GM12864 (cell line): Measurements from ENCODE around the gene TMA16.
"Not testable (repeated sequence)": the region's sequence is repeated elsewhere in the genome, so short reads cannot be mapped to it uniquely, and the experiment has no call there.

ENCODE experiments used
- DNase-seq: peaks from one replicate; pipeline ENCODE4 v3.0.0-alpha.2; 2011; ENCODE audit warnings: low read depth
- H3K4me3 ChIP-seq: 2 replicates; pipeline ENCODE4 v1.5.1; 2011; ENCODE audit warnings: mild to moderate bottlenecking, low read depth, low read length, control low read depth
- CTCF ChIP-seq: IDR thresholded peaks from 2 replicates; pipeline ENCODE4 v1.5.1; 2011; ENCODE audit warnings: low read depth, mild to moderate bottlenecking, moderate library complexity, low read length, control low read depth, inconsistent platforms; ENCODE audit errors: missing control alignments

TMA16 gene

GRCh38 chr4:163494360-163495241 lies at the start of gene TMA16:
TMA16 (plus strand) TSS chr4:163494690; CDS start chr4:163494802, 112 bp downstream.
- TF ChIP-seq CTCF = no peak
- peak; percentile 92 for DNase-seq
- peak within 1 kb of the TSS; percentile 89 for H3K4me3 ChIP-seq

- DNase-seq, H3K4me3 ChIP-seq: not testable (repeated sequence)
These were observed 47.5 kb upstream of the TMA16 start for GRCh38 chr4:163447023-163447422.

DNA sequence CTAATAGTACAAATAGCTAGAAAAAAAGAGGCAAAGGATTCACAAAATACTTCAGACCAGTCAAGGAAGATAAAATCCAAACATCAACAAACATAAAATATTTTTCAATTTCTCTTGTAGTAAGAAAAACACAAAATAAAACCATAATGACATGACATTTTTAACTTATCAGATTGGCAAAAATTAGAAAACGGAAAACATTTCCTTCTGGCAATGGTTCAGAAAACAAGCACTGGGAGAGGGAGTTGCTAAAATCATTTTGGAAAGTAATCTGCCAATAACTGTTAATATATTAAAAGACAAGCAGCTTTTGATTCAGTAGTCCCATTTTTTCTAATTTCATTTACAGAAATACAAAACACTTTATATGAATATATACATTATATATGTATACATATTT lies 47.0 kb upstream of the TMA16 start:
- DNase-seq = no peak
- no peak overlapping the region for H3K4me3 ChIP-seq
- TF ChIP-seq CTCF = no peak

GRCh38 chr4:163448540-163449203 lies 45.8 kb upstream of the TMA16 start:
- TF ChIP-seq CTCF = no peak
- DNase-seq = no peak
- no peak overlapping the region for H3K4me3 ChIP-seq

DNA sequence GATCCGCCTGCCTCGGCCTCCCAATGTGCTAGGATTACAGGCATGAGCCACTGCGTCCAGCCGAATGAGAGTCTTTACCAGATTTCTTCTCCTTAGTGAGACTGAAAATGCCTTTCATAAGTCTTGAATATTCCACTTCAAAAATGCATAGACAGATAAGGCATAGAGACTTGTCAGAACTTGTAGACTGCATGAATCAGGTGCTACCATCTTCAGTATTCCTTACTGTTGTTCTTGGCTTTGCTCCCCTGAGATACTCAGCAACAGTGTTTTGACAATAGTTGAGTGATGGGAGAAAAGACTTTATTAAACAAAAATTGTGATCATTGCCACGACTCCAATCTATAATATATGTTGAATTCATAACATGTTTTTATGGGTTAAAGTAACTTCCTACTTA lies 31.9 kb upstream of the TMA16 start:
- no peak overlapping the region for H3K4me3 ChIP-seq
- TF ChIP-seq CTCF = no peak
- DNase-seq = no peak

GRCh38 chr4:163467082-163467770 lies 27.3 kb upstream of the TMA16 start:
- TF ChIP-seq CTCF = no peak
- no peak overlapping the region for H3K4me3 ChIP-seq
- no peak for DNase-seq

DNA sequence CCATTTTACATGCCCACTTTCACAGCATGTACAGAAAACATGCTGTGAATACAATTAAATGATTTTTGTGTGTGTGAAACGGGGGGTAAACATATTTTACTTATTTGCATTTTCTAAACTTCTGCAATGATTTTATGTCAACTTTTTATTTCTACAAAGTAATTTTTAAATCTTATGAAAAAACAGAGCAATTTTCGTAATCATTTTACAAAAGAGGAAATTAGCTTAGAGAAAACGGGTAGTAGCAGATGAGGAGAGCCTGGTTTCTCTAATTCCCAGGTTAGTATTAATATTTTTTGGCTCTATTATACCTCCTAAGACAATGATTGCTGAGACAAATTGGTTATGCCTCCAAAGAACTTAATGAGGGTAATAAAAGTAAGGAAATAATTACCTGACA lies 24.1 kb upstream of the TMA16 start:
- TF ChIP-seq CTCF = no peak
- DNase-seq = no peak
- no peak overlapping the region for H3K4me3 ChIP-seq
